ENCODE data around the gene RYR3. TPM values are rescaled to one million over a fixed set of nuclear protein-coding genes. Genes with fewer than 3 reads are reported as not detected.

Gene RYR3
- total RNA-seq, 2 experiments from 2014 or later, result not detected

DNA sequence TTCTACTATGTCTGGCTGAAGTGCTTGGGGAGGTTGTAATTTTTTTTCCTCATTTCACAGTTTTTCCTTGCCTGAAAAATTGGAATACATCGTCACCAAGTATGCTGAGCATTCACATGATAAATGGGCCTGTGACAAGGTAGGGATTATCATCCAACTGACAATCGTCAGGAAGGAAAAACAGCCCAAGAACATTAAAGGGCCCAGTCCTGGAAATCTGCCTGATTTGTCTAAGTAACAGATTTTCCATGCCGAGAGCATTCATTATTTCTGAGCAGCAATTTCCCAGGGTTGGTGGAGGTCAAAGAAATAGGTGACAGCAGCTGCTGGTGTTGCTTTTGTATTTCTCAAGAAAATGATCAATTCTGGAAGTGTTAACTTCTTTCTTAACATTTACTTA, 431.5 kb downstream of the RYR3 start:
- H3K4me1 Mint-ChIP-seq (ENCODE audit: low read depth), result peaks cover 3% of the 10 kb centered on the region
- no peak for TF ChIP-seq CTCF (IDR thresholded peaks at IDR 0.05)
- DNase-seq (no peak), ATAC-seq (no peak)
- no peaks in the 10 kb centered on the region for H3K36me3 Mint-ChIP-seq (ENCODE audit: low read depth)
- H3K9me3 Mint-ChIP-seq, result no peaks in the 10 kb centered on the region
- H3K4me3 Mint-ChIP-seq, result no peak overlapping the region
- intact Hi-C loops (cut with micrococcal nuclease), result no loop called here
- ChIA-PET POLR2A (no interaction called here), CTCF (no interaction called here)
- H3K27me3 Mint-ChIP-seq, result peaks cover 5% of the 10 kb centered on the region
- H3K27ac Mint-ChIP-seq, result no peak overlapping the region

GRCh38 chr15:33742800-33743199, 432.0 kb downstream of the RYR3 start:
- H3K27ac Mint-ChIP-seq, result no peak overlapping the region
- H3K4me1 Mint-ChIP-seq (ENCODE audit: low read depth), result peaks cover under 1% of the 10 kb centered on the region
- ATAC-seq (no peak), DNase-seq (no peak)
- H3K4me3 Mint-ChIP-seq, result no peak overlapping the region
- H3K27me3 Mint-ChIP-seq, result peaks cover 5% of the 10 kb centered on the region
- H3K36me3 Mint-ChIP-seq (ENCODE audit: low read depth), result no peaks in the 10 kb centered on the region
- TF ChIP-seq CTCF (IDR thresholded peaks at IDR 0.05), result no peak
- ChIA-PET POLR2A (no interaction called here), CTCF (no interaction called here)
- no peaks in the 10 kb centered on the region for H3K9me3 Mint-ChIP-seq
- intact Hi-C loops (cut with micrococcal nuclease), result no loop called here

DNA sequence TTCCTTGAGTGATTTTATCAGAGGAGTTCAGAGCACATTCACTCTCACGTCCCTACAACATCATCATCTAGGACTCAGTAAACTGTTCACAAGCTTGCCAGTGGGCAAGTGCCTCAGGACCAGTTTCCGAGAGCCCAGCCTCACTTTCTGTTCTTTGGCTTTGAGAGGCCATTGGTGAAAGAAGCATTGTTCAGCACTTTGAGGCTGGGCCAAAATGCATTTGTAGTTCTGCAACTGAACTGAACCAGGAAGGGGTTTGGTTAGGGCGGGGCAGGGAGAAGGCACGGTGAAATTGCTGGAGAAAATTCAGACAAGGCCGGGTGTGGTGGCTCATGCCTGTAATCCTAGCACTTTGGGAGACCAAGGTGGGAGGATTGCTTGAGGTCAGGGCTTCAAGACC, 435.4 kb downstream of the RYR3 start:
- H3K4me3 Mint-ChIP-seq, result no peak overlapping the region
- intact Hi-C loops (cut with micrococcal nuclease), result no loop called here

DNA sequence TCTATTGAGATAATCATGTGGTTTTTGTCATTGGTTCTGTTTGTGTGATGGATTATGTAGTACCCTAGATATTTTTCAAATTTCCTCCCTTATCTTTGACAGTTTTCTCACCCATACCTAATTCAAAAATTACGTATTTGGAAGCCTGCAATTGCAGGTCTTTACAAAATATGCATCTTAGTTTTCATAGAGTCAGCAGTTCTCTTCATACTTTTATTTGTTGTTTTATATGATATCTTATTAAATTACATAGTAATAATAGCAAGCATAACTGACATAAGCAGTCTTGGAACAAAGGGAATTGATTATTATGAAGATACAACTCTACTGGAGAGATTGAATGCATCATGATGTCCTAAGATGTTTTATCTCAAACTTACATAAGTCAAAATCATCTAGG, 442.2 kb downstream of the RYR3 start:
- POLR2A ChIA-PET, result no interaction called here
- intact Hi-C loops (cut with micrococcal nuclease), result no loop called here
- Mint-ChIP-seq H3K27ac (no peak overlapping the region), H3K4me3 (no peak overlapping the region), H3K36me3 (ENCODE audit: low read depth) (no peaks in the 10 kb centered on the region), H3K4me1 (ENCODE audit: low read depth) (no peaks in the 10 kb centered on the region), H3K27me3 (peaks cover 4% of the 10 kb centered on the region), H3K9me3 (no peaks in the 10 kb centered on the region)
- CTCF ChIA-PET, result no interaction called here
- no peak for ATAC-seq
- no peak for DNase-seq
- no peak for TF ChIP-seq CTCF (IDR thresholded peaks at IDR 0.05)

More for the DNA sequence above, 435.4 kb downstream of the RYR3 start:
- ATAC-seq (no peak), DNase-seq (no peak)
- Mint-ChIP-seq H3K27ac (no peak overlapping the region), H3K9me3 (no peaks in the 10 kb centered on the region), H3K27me3 (peaks cover 4% of the 10 kb centered on the region), H3K4me1 (ENCODE audit: low read depth) (no peaks in the 10 kb centered on the region), H3K36me3 (ENCODE audit: low read depth) (no peaks in the 10 kb centered on the region)
- CTCF ChIA-PET, result no interaction called here
- POLR2A ChIA-PET, result no interaction called here
- TF ChIP-seq CTCF (IDR thresholded peaks at IDR 0.05), result no peak

- Mint-ChIP-seq H3K4me1 (ENCODE audit: low read depth) (no peaks in the 10 kb centered on the region), H3K27me3 (peaks cover 5% of the 10 kb centered on the region), H3K27ac (no peak overlapping the region), H3K9me3 (no peaks in the 10 kb centered on the region), H3K36me3 (ENCODE audit: low read depth) (no peaks in the 10 kb centered on the region), H3K4me3 (no peak overlapping the region)
- CTCF ChIA-PET, result no interaction called here
- POLR2A ChIA-PET, result no interaction called here
- ATAC-seq (no peak), DNase-seq (no peak)
- no peak for TF ChIP-seq CTCF (IDR thresholded peaks at IDR 0.05)
- intact Hi-C loops (cut with micrococcal nuclease), result no loop called here
Observed at GRCh38 chr15:33754242-33754641, 443.5 kb downstream of the RYR3 start.
